H54 (cell line): ENCODE data around the gene RFT1.

Experiments used
- DNase-seq: peaks from one replicate; pipeline ENCODE4 v3.0.0; 2011; ENCODE audit warnings: low spot score, mixed read lengths; ENCODE audit not compliant: insufficient read length
- FAIRE-seq: peaks from 3 replicates; lab custom pipeline; 2011; peaks lifted over from hg19 to GRCh38; lab: Jason Lieb, UNC
- POLR2A ChIP-seq: IDR thresholded peaks from 2 replicates; pipeline ENCODE4 v1.6.1; 2011; ENCODE audit warnings: low read depth, mild to moderate bottlenecking, low read length

Gene RFT1

GRCh38 chr3:53092942-53093341 lies 37.3 kb downstream of the RFT1 start:
- no peak for FAIRE-seq
- no peak for DNase-seq
- no peak for TF ChIP-seq POLR2A

- DNase-seq: no peak
- no peak for TF ChIP-seq POLR2A
- FAIRE-seq: no peak
Measured at GRCh38 chr3:53092216-53092615, 38.0 kb downstream of the RFT1 start.

GRCh38 chr3:53091011-53091410 lies 39.2 kb downstream of the RFT1 start:
- no peak for TF ChIP-seq POLR2A
- no peak for DNase-seq
- no peak for FAIRE-seq

GRCh38 chr3:53089511-53089910 lies 40.7 kb downstream of the RFT1 start:
- FAIRE-seq: no peak
- no peak for DNase-seq

GRCh38 chr3:53085476-53085875 lies 44.8 kb downstream of the RFT1 start:
- TF ChIP-seq POLR2A: no peak
- FAIRE-seq (no peak), DNase-seq (no peak)

More at GRCh38 chr3:53089511-53089910, 40.7 kb downstream of the RFT1 start:
- no peak for TF ChIP-seq POLR2A

- DNase-seq: no peak
- no peak for TF ChIP-seq POLR2A
- no peak for FAIRE-seq
Measured at GRCh38 chr3:53084310-53085001, 45.8 kb downstream of the RFT1 start.

- DNase-seq (no peak), FAIRE-seq (no peak)
- TF ChIP-seq POLR2A: no peak
Measured at GRCh38 chr3:53083949-53084309, 46.3 kb downstream of the RFT1 start.

GRCh38 chr3:53083521-53083920 lies 46.7 kb downstream of the RFT1 start:
- DNase-seq (no peak), FAIRE-seq (no peak)
- no peak for TF ChIP-seq POLR2A

GRCh38 chr3:53082736-53083135 lies 47.5 kb downstream of the RFT1 start:
- no peak for TF ChIP-seq POLR2A
- FAIRE-seq: no peak
- DNase-seq: no peak

- FAIRE-seq (no peak), DNase-seq (no peak)
- TF ChIP-seq POLR2A: no peak
Measured at GRCh38 chr3:53081318-53081717, 48.9 kb downstream of the RFT1 start.

GRCh38 chr3:53080612-53081205 lies 49.5 kb downstream of the RFT1 start:
- FAIRE-seq (no peak), DNase-seq (no peak)
- no peak for TF ChIP-seq POLR2A

GRCh38 chr3:53079791-53080555 lies 50.3 kb downstream of the RFT1 start:
- FAIRE-seq (no peak), DNase-seq (no peak)
- no peak for TF ChIP-seq POLR2A

GRCh38 chr3:53079147-53079546 lies 51.1 kb downstream of the RFT1 start:
- no peak for DNase-seq
- no peak for FAIRE-seq
- TF ChIP-seq POLR2A: no peak

GRCh38 chr3:53078656-53079055 lies 51.6 kb downstream of the RFT1 start:
- no peak for FAIRE-seq
- DNase-seq: no peak
- TF ChIP-seq POLR2A: no peak
